Stimulated activated CD4-positive, alpha-beta T cell treated with anti-CD3 and anti-CD28 coated beads, Interleukin-2, amount 100 ng/mL, for 48 hours (primary cell): ENCODE results near the gene BACE1-AS.
"Not testable (repeated sequence)": the region's sequence is repeated elsewhere in the genome, so short reads cannot be mapped to it uniquely, and the experiment has no call there.

Experiments
- DNase-seq, 2 donors: peaks; one replicate each; pipeline ENCODE4 v3.0.0-alpha.2; 2020

The BACE1-AS gene

DNA sequence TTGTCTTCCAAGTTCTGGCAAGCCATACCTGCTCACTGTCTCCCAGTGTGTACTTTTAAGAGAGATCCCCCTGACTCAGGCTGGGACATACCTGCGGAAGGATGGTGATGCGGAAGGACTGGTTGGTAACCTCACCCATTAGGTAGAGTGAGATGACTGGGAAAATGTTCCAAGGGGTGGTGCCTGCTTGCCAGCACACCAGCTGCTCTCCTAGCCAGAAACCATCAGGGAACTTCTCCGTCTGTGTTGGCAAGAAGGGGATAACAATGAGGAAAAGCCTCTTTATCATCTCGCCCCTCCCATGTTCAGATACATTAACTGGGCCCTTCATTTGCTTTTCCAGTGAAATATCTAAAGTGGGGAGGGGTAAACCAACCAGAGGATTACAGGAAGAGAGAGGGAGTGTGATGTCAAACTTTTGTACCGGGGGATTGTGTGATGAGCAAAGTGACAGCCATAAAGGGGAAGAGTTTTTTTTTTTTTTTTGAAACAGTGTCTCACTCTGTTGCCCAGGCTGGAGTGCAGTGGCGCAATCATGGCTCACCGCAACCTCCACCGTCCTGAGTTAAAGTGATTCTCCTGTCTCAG lies at the start of gene BACE1-AS:
Gene BACE1-AS (plus strand): TSS at position 538 of the 588 bp plus-strand sequence.
- DNase-seq: no peak

DNA sequence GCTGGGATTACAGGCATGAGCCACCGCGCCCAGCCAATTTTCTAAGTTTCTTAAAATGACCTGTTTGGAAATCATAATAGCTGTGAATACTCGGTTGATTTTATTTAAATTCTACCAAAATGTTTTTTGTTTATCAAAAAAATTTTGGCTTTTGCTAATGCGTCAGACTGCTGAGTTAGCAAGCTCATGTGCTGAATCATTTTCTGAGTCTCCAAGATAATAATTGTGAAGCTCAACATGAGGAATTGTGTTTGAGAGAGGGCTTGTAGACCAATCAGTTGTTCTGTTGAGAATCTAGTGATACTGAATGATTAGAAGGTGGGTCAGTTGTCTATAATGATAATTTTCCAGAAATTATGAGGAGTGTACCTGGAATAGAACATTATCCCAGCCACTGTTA lies 42.8 kb upstream of the BACE1-AS start:
- no peak for DNase-seq

DNA sequence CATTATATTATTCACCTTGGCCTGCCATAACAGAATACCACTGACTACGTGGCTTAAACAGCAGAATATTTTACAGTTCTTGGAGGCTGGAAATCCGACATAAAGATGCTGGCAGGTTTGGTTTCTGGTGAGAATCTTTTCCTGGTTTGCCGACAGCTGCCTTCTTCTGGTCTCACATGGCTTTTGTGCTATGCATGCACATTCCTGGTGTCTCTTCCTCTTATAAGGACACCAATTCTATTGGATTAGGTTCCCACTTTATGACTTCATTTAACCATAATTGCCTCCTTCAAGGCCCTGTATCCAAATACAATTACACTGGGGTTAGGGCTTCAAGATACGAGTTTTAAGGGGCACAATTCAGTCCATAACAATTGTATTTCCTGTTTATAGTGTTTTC lies 41.6 kb upstream of the BACE1-AS start:
- no peak for DNase-seq

- DNase-seq: no peak
Observed at GRCh38 chr11:117251506-117251905, 39.6 kb upstream of the BACE1-AS start.

DNA sequence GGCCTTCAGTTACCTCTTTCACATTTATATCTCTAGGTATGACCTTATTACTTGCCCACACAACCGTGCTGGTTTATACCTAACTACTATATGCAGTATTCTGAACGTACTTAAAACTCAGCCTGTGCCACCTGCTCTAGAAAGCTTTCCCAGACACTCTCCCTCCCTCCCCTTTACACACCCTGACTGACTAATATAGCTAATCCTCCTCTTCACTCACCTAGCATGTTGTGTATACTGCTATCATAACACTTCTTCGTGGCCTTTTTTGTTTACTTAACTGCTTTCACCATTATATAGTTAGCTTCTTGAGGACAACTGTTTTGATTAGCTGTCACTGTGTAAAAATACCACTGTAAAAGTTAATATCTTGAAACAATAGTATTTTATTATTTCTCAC lies 35.2 kb upstream of the BACE1-AS start:
- DNase-seq: no peak

DNA sequence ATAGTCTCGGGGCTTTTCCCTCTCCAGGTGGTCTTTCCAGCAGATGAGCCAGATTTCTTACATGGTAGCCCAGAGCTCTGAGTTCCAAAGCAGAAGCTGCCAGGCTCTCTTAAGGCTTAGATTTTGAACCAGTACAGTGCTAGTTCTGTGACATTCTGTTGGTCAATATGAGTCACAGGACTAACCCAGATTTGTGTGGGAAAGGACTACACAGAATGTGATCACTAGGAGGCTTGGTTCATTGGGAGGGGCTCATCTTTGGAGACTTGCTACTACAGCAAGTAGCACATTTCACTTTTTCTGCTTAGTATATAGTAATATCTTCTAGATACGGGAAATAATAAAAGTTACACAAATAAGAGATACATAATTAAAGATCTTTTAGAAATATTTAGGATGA lies 34.6 kb upstream of the BACE1-AS start:
- no peak for DNase-seq

- no peak for DNase-seq
Observed at GRCh38 chr11:117258576-117258975, 32.6 kb upstream of the BACE1-AS start.

- DNase-seq: no peak
Observed at GRCh38 chr11:117259417-117259816, 31.7 kb upstream of the BACE1-AS start.

- not testable (repeated sequence) for DNase-seq
Observed at GRCh38 chr11:117264624-117265323, 26.4 kb upstream of the BACE1-AS start.

GRCh38 chr11:117265745-117266144 lies 25.4 kb upstream of the BACE1-AS start:
- DNase-seq: no peak

- no peak for DNase-seq
Observed at GRCh38 chr11:117269856-117270255, 21.3 kb upstream of the BACE1-AS start.

- no peak for DNase-seq
Observed at GRCh38 chr11:117271208-117271607, 19.9 kb upstream of the BACE1-AS start.

- not testable (repeated sequence) for DNase-seq
Observed at GRCh38 chr11:117272175-117272574, 19.0 kb upstream of the BACE1-AS start.

GRCh38 chr11:117273550-117274289 lies 17.4 kb upstream of the BACE1-AS start:
- DNase-seq: no peak

DNA sequence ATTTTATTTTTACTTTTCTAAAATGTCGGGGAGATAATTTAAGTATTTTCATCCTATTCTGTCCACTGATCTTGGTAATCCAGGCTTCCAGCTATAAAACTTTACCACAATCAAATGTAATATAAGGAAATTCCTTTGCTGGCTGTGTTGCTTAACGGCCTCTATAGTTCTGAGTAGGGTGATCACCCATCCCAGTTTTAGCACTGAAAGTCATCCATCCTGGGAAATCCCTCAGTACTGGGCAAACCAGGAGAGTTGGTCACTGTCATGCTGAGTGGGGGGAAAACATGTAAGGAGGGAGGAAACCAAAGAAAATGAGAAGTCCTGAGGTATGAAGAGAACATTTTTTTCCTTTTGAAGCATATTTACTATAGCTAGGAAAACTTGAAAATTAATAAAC lies 12.8 kb upstream of the BACE1-AS start:
- no peak for DNase-seq

DNA sequence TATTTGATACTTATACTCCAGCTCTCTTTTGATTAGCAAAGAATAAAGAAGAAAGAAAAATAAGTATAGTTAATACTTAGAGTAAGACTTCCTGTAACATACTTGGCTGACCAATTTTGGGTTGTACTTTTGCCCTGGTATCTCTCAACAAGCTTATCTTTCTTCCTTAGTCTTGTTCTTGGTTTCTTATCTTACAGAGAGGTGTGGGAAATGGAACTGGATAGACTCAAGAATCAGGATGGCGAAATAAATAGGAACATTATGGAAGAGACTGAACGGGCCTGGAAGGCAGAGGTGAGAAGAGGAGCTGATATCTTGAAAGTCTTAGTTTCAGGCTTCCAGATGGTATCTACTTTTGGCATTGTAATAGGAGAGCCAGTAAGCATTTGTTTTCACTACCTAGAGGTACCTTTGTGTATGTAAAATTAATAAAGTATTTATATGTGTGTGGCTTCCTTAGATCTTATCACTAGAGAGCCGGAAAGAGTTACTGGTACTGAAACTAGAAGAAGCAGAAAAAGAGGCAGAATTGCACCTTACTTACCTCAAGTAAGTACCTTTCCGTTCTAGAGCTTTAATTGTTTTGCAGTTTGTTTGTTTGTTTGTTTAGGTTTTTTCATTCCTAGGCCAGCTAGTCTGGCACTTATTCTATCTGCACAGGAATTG lies 11.3 kb upstream of the BACE1-AS start:
- no peak for DNase-seq

DNA sequence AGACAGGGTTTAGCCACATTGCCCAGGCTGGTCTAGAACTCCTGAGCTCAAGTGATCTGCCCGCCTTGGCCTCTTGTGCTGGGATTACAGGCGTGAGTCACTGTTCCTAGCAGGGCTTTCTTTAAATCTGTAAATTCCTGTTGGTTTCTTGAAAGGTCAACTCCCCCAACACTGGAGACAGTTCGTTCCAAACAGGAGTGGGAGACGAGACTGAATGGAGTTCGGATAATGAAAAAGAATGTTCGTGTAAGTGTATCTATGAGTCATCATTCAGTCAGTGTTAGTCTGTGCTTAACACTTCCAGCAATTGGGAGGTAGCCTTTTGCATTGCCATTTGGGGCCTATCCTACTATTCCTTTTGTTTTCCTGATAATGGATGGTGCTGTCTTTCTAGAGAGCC lies 10.0 kb upstream of the BACE1-AS start:
- no peak for DNase-seq

GRCh38 chr11:117281869-117282268 lies 9.3 kb upstream of the BACE1-AS start:
- DNase-seq: no peak

GRCh38 chr11:117282956-117283355 lies 8.2 kb upstream of the BACE1-AS start:
- DNase-seq: no peak

GRCh38 chr11:117284053-117284452 lies 7.1 kb upstream of the BACE1-AS start:
- no peak for DNase-seq

DNA sequence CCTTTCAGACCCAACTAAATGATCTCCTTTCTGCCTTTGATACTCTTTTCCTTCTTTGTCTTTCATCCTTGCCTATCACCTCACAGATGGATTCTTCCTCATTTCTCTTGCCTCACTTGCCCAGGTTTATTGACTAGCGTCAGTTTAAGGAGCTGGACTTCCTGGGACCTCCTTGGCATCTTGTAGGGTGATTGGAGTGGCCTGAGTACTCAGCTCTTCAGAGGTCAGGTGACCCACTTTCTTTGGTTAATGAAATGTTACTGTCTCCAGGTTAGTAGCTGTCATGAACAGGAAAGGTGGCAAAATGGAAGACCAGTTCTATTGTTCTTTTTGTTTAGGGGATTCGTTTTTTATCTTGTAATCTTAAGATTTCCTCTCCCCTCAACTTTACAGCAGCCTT lies 4.6 kb upstream of the BACE1-AS start:
- DNase-seq: no peak

- no peak for DNase-seq
Observed at GRCh38 chr11:117287668-117288067, 3.5 kb upstream of the BACE1-AS start.

DNA sequence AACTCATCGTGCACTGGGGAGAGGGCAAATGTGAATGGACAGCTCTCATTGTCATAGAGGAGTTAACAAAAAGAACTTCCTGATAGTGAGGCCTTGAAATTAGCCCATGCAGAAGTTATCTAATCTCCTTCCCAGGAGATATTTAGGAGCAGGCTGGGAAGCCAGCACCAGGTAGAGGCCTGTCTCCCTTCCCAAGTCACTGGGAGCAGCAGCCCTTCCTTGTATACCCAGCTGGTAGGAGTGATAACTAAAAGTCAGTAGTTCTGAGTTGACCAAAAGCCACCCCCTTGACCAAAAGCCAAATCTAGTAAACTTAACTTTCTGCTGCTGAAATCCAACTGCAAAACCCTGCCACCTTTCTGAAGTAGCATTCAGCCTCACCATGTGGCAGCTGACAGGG lies 1.4 kb upstream of the BACE1-AS start:
- DNase-seq: no peak

DNA sequence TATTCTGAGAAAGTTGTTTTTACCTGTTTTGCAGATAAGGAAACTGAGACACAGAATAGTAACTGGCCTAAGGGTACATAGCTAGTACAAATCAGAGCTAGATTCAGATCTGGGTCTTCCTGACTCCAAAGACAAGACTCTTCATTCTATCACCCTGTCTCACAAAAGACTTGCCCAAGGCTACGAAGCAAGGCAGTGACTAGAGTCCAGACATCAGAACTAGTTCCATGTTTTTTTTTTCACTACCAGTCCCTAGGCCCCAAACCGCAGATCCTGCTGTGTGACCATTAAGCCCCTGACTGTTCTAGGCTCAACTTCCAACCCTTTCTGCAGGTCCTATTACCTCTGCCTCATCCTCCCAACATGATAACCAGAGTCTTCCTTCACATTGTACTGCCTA lies 1.5 kb downstream of the BACE1-AS start:
- no peak for DNase-seq
